HepG2 (cell line): ENCODE data around the gene MS4A1.
"Not testable (repeated sequence)": the region's sequence is repeated elsewhere in the genome, so short reads cannot be mapped to it uniquely, and the experiment has no call there.

Experiments used
- CTCF ChIP-seq: sonication (generic); formaldehyde crosslinking; IDR thresholded peaks from 2 replicates; pipeline ENCODE4 v1.5.0; 2020; ENCODE audit warnings: mild to moderate bottlenecking, missing genetic modification reagents, moderate library complexity
- NBN ChIP-seq: fragments of 450-650 bp; conservative IDR thresholded peaks from 2 replicates; pipeline ENCODE4 v1.6.1; 2017
- NR1H2 ChIP-seq: sonication (generic); formaldehyde crosslinking; IDR thresholded peaks from 2 replicates; pipeline ENCODE4 v1.8.1; 2022; ENCODE audit warnings: low read depth, missing genetic modification reagents, borderline replicate concordance
- PBX3 ChIP-seq: sonication (generic); formaldehyde crosslinking; IDR thresholded peaks from 2 replicates; pipeline ENCODE4 v1.8.1; 2023; ENCODE audit warnings: missing genetic modification reagents, inconsistent platforms, borderline replicate concordance
- POLR2A ChIP-seq, 2 experiments: IDR thresholded peaks; 2 replicates each; pipeline ENCODE4 v1.6.1; 2011; ENCODE audit warnings: low read depth in 2 of 2, low read length in 2 of 2, mild to moderate bottlenecking in 1 of 2, moderate library complexity in 1 of 2; ENCODE audit not compliant: insufficient read depth in 1 of 2
- POLR2AphosphoS5 ChIP-seq: IDR thresholded peaks from 2 replicates; pipeline ENCODE4 v1.6.1; 2012; ENCODE audit warnings: low read depth, low read length
- TAF1 ChIP-seq: sonication (generic); formaldehyde crosslinking; IDR thresholded peaks from 2 replicates; pipeline ENCODE4 v1.4.0; 2020; ENCODE audit warnings: missing genetic modification reagents
- TBL1XR1 ChIP-seq: fragments of 150-350 bp; IDR thresholded peaks from 2 replicates; pipeline ENCODE4 v1.6.1; 2014; ENCODE audit warnings: borderline replicate concordance, low read length; ENCODE audit not compliant: partially characterized antibody
- TBP ChIP-seq: sonication (generic); formaldehyde crosslinking; IDR thresholded peaks from 2 replicates; pipeline ENCODE4 v1.5.0; 2020; ENCODE audit warnings: missing genetic modification reagents
- ZFP36 ChIP-seq: fragments of 150-350 bp; IDR thresholded peaks from 2 replicates; pipeline ENCODE4 v1.6.1; 2018; ENCODE audit warnings: borderline replicate concordance, low read length, low read depth; ENCODE audit not compliant: partially characterized antibody
- ZNF879 ChIP-seq: sonication (generic); formaldehyde crosslinking; IDR thresholded peaks from 2 replicates; pipeline ENCODE4 v1.8.1; 2023; ENCODE audit warnings: missing genetic modification reagents

- not testable (repeated sequence) for TF ChIP-seq NBN; POLR2AphosphoS5; ZFP36; TAF1 (CRISPR knock-in tag); ZNF879; TBP (CRISPR knock-in tag); NR1H2; TBL1XR1; PBX3; POLR2A (IDR thresholded peaks at IDR 0.05; ENCODE audit: insufficient read depth in 1 of 2, low read depth in 2 of 2, low read length in 2 of 2); CTCF (CRISPR knock-in tag)
These were observed 4.5 kb upstream of the MS4A1 start for GRCh38 chr11:60451185-60451584.
